Hepatocyte (in vitro differentiated cells): ENCODE data around the gene FBXO41. TPM values are rescaled to one million over a fixed set of nuclear protein-coding genes. Genes with fewer than 3 reads are reported as not detected.

Source experiments
- DNase-seq: peaks from one replicate; pipeline ENCODE4 v3.0.0-alpha.2; 2016; ENCODE audit warnings: low spot score
- H2AFZ ChIP-seq: fragments of 200-600 bp; sonication (generic); 2 replicates; pipeline ENCODE4 v1.6.0; 2016; ENCODE audit warnings: antibody characterized with exemption, mild to moderate bottlenecking
- H3K27ac ChIP-seq: fragments of 200-600 bp; sonication (generic); 2 replicates; pipeline ENCODE4 v1.5.1; 2016; ENCODE audit warnings: mild to moderate bottlenecking
- H3K27me3 ChIP-seq: fragments of 200-600 bp; sonication (generic); 2 replicates; pipeline ENCODE4 v1.6.1; 2016
- H3K36me3 ChIP-seq: fragments of 200-600 bp; sonication (generic); replicated peaks from 2 replicates; pipeline ENCODE4 v1.5.1; 2016; ENCODE audit warnings: low read depth; ENCODE audit not compliant: insufficient read depth
- H3K4me1 ChIP-seq: fragments of 200-600 bp; sonication (generic); 2 replicates; pipeline ENCODE4 v1.5.1; 2016; ENCODE audit warnings: mild to moderate bottlenecking, moderate library complexity; ENCODE audit not compliant: insufficient read depth
- H3K4me2 ChIP-seq: fragments of 200-600 bp; sonication (generic); 2 replicates; pipeline ENCODE4 v1.6.0; 2016
- H3K4me3 ChIP-seq: fragments of 200-600 bp; sonication (generic); 2 replicates; pipeline ENCODE4 v1.5.1; 2016; ENCODE audit warnings: mild to moderate bottlenecking
- H3K79me2 ChIP-seq: fragments of 200-600 bp; sonication (generic); 2 replicates; pipeline ENCODE4 v1.6.0; 2017; ENCODE audit warnings: mild to moderate bottlenecking
- H3K9me2 ChIP-seq: fragments of 200-600 bp; sonication (generic); replicated peaks from 2 replicates; pipeline ENCODE4 v1.6.0; 2017; ENCODE audit warnings: mild to moderate bottlenecking; ENCODE audit not compliant: insufficient read depth
- H3K9me3 ChIP-seq: fragments of 200-600 bp; sonication (generic); 2 replicates; pipeline ENCODE4 v1.5.1; 2016; ENCODE audit warnings: low read depth, mild to moderate bottlenecking
- H4K20me1 ChIP-seq: fragments of 200-600 bp; sonication (generic); 2 replicates; pipeline ENCODE4 v1.6.0; 2016; ENCODE audit warnings: mild to moderate bottlenecking; ENCODE audit not compliant: insufficient read depth, poor library complexity, severe bottlenecking
- CTCF ChIP-seq: fragments of 200-600 bp; sonication (generic); IDR thresholded peaks from 2 replicates; pipeline ENCODE4 v1.5.1; 2016; ENCODE audit warnings: antibody characterized with exemption, mild to moderate bottlenecking; ENCODE audit not compliant: poor library complexity
- EZH2 ChIP-seq: fragments of 200-600 bp; sonication (generic); IDR thresholded peaks from 2 replicates; pipeline ENCODE4 v1.6.1; 2016; ENCODE audit warnings: antibody characterized with exemption, mild to moderate bottlenecking, borderline replicate concordance
- EZH2phosphoT487 ChIP-seq: fragments of 200-600 bp; sonication (generic); IDR thresholded peaks from one replicate; pipeline ENCODE4 v1.6.1; 2018; ENCODE audit warnings: antibody characterized with exemption, mild to moderate bottlenecking, low read depth, moderate library complexity; ENCODE audit not compliant: unreplicated experiment, severe bottlenecking
- WGBS: methylation state at CpG from one replicate; pipeline ENCODE4 v1.1.6; 2016; ENCODE audit warnings: low lambda C conversion rate; ENCODE audit errors: missing lambda C conversion rate; 5-methylcytosine and 5-hydroxymethylcytosine counted together
- polyA plus RNA-seq: library from polyadenylated mRNA; unstranded; fragments of >200 nt; fragmentation: Nextera tagmentation; extraction: Ambion mirVana; gene quantifications from 2 replicates; pipeline ENCODE4 v1.2.1, GENCODE V29; 2016
- total RNA-seq: library from RNA; depleted of rRNA; stranded (reverse); fragments of >200 nt; gene quantifications from 2 replicates; pipeline ENCODE4 v1.2.3, GENCODE V29; 2014

The FBXO41 gene
- total and polyA plus RNA-seq, 2 experiments from 2014 or later, result 1.2 to 2.1 TPM

GRCh38 chr2:73252238-73253027 is 31.8 kb downstream of the FBXO41 start:
- H3K9me3 ChIP-seq, result no peaks in the 10 kb centered on the region
- DNase-seq, result no peak
- H4K20me1 ChIP-seq, result no peaks in the 10 kb centered on the region
- TF ChIP-seq EZH2phosphoT487 (no peak), EZH2 (no peak), CTCF (no peak)
- no peak overlapping the region for H3K4me2 ChIP-seq
- H3K36me3 ChIP-seq, result no peaks in the 10 kb centered on the region
- no peak overlapping the region for H3K27ac ChIP-seq
- H3K79me2 ChIP-seq, result no peaks in the 10 kb centered on the region
- H2AFZ ChIP-seq, result no peak overlapping the region
- H3K9me2 ChIP-seq, result no peaks in the 10 kb centered on the region
- 95% methylated on average over 17 of the region's 17 CpGs for WGBS
- H3K27me3 ChIP-seq, result no peaks in the 10 kb centered on the region
- no peaks in the 10 kb centered on the region for H3K4me1 ChIP-seq
- H3K4me3 ChIP-seq, result no peak overlapping the region

- no peaks in the 10 kb centered on the region for H3K4me1 ChIP-seq
- H3K27me3 ChIP-seq, result no peaks in the 10 kb centered on the region
- no peak overlapping the region for H3K27ac ChIP-seq
- no peak for DNase-seq
- H3K4me3 ChIP-seq, result no peak overlapping the region
- TF ChIP-seq EZH2 (no peak), CTCF (no peak), EZH2phosphoT487 (no peak)
- no peak overlapping the region for H2AFZ ChIP-seq
- H4K20me1 ChIP-seq, result peaks cover 3% of the 10 kb centered on the region
- H3K4me2 ChIP-seq, result no peak overlapping the region
- H3K9me3 ChIP-seq, result no peaks in the 10 kb centered on the region
- 98% methylated on average over 17 of the region's 17 CpGs for WGBS
- H3K9me2 ChIP-seq, result no peaks in the 10 kb centered on the region
- no peaks in the 10 kb centered on the region for H3K79me2 ChIP-seq
- H3K36me3 ChIP-seq, result no peaks in the 10 kb centered on the region
Measured at GRCh38 chr2:73250872-73251846, 33.1 kb downstream of the FBXO41 start.

GRCh38 chr2:73249636-73250035 is 34.6 kb downstream of the FBXO41 start:
- Histone ChIP-seq H3K4me1 (no peaks in the 10 kb centered on the region), H2AFZ (no peak overlapping the region), H3K9me3 (no peaks in the 10 kb centered on the region), H3K27me3 (no peaks in the 10 kb centered on the region), H3K79me2 (peaks cover 5% of the 10 kb centered on the region), H3K4me3 (no peak overlapping the region), H3K9me2 (no peaks in the 10 kb centered on the region), H3K36me3 (no peaks in the 10 kb centered on the region), H3K27ac (no peak overlapping the region), H4K20me1 (peaks cover 8% of the 10 kb centered on the region), H3K4me2 (no peak overlapping the region)
- DNase-seq, result no peak
- 91% methylated on average over 9 of the region's 9 CpGs for WGBS
- TF ChIP-seq CTCF (no peak), EZH2 (no peak), EZH2phosphoT487 (no peak)
